K562 (cell line): ENCODE data around the gene LIF. TPM values are rescaled to one million over a fixed set of nuclear protein-coding genes. Genes with fewer than 3 reads are reported as not detected.

ENCODE experiments used
- ATAC-seq: fragments of 200-7000 bp; cut with Tn5 transposase; 3 replicates; pipeline ENCODE4 v1.9.1; 2020; ENCODE audit warnings: moderate library complexity
- BruUV-seq: library from RNA; stranded (reverse); fragments of 400-500 nt; replicated peaks from 2 replicates; lab custom pipeline; 2021; lab: Mats Ljungman, UMichigan
- CTCF ChIA-PET: fragments of 300-600 bp; formaldehyde crosslinking; extraction: SDS; loops from one replicate; lab custom pipeline; 2021; ENCODE audit warnings: low intra/inter-chr PET ratio; lab: Yijun Ruan, JAX
- POLR2A ChIA-PET: fragments of 300-600, 350-650 bp; sonication (Branson Sonifier 250); formaldehyde crosslinking; extraction: SDS; loops from one replicate; lab custom pipeline; 2021; ENCODE audit warnings: antibody characterized with exemption, inconsistent platforms; lab: Yijun Ruan, JAX
- DNase-seq, 4 experiments: peaks; one replicate each; pipeline versions ENCODE4 v3.0.0 to v3.0.0-alpha.2; 2011 to 2018; ENCODE audit warnings: low spot score in 3 of 4, mixed read lengths in 3 of 4; ENCODE audit errors: extremely low read depth in 1 of 4
- FAIRE-seq: peaks from 2 replicates; lab custom pipeline; 2011; peaks lifted over from hg19 to GRCh38; lab: Jason Lieb, UNC
- H2AFZ ChIP-seq: 2 replicates; pipeline ENCODE4 v1.6.0; 2011; ENCODE audit warnings: low read depth, low read length, control low read depth, inconsistent platforms
- H3K27ac ChIP-seq: fragments of 200-600 bp; 3 replicates; pipeline ENCODE4 v1.8.0; 2011; ENCODE audit warnings: low read depth, mild to moderate bottlenecking, control low read depth, inconsistent platforms, low read length, moderate library complexity, mixed read lengths; ENCODE audit errors: extremely low read depth
- H3K27me3 ChIP-seq, 2 experiments: fragments of 300-600 bp in 1 of 2; 2 replicates in 1 of 2; 3 replicates in 1 of 2; pipeline versions ENCODE4 v1.6.0 to v1.8.0; 2011; ENCODE audit warnings: inconsistent platforms in 2 of 2, low read length in 2 of 2, mild to moderate bottlenecking in 1 of 2, mixed read lengths in 1 of 2, moderate library complexity in 1 of 2; ENCODE audit not compliant: control insufficient read depth in 2 of 2, insufficient read depth in 2 of 2
- H3K36me3 ChIP-seq: fragments of 300-600 bp; 3 replicates; pipeline ENCODE4 v1.8.0; 2011; ENCODE audit warnings: mild to moderate bottlenecking, low read length, inconsistent platforms; ENCODE audit not compliant: control insufficient read depth, insufficient read depth
- H3K4me1 ChIP-seq, 2 experiments: fragments of 200-600 bp in 1 of 2; replicated peaks in 1 of 2; 2 replicates in 1 of 2; 3 replicates in 1 of 2; pipeline versions ENCODE4 v1.5.1 to v1.8.0; 2011; ENCODE audit warnings: inconsistent platforms in 2 of 2, low read length in 2 of 2, mild to moderate bottlenecking in 1 of 2, mixed read lengths in 1 of 2, moderate library complexity in 1 of 2; ENCODE audit not compliant: control insufficient read depth in 2 of 2, insufficient read depth in 2 of 2
- H3K4me2 ChIP-seq: 2 replicates; pipeline ENCODE4 v1.6.1; 2011; ENCODE audit warnings: low read length, control low read depth, inconsistent platforms, mixed read lengths; ENCODE audit not compliant: insufficient read depth
- H3K4me3 ChIP-seq: fragments of 200-600 bp; sonication (generic), shearing (Covaris generic); 2 replicates; pipeline ENCODE4 v1.5.1; 2016; ENCODE audit warnings: control low read depth, inconsistent platforms
- H3K79me2 ChIP-seq: fragments of 200-600 bp; 3 replicates; pipeline ENCODE4 v1.8.0; 2011; ENCODE audit warnings: low read length, inconsistent platforms; ENCODE audit not compliant: control insufficient read depth, insufficient read depth
- H3K9ac ChIP-seq, 2 experiments: 2 replicates each; pipeline versions ENCODE4 v1.6.0 to v1.6.1; 2011; ENCODE audit warnings: low read depth in 2 of 2, low read length in 2 of 2, control low read depth in 1 of 2, inconsistent platforms in 1 of 2, mild to moderate bottlenecking in 1 of 2, mixed read lengths in 1 of 2; ENCODE audit not compliant: insufficient read depth in 1 of 2
- H3K9me1 ChIP-seq: one replicate; pipeline ENCODE4 v1.6.0; 2011; ENCODE audit warnings: inconsistent platforms, mild to moderate bottlenecking, low read length, moderate library complexity; ENCODE audit not compliant: control insufficient read depth, insufficient read depth
- H3K9me3 ChIP-seq: replicated peaks from 2 replicates; pipeline ENCODE4 v1.5.1; 2011; ENCODE audit warnings: low read depth, low read length, inconsistent platforms; ENCODE audit not compliant: control insufficient read depth, insufficient read depth
- H4K20me1 ChIP-seq: replicated peaks from 2 replicates; pipeline ENCODE4 v1.6.1; 2011; ENCODE audit warnings: low read length, inconsistent platforms, mixed read lengths; ENCODE audit not compliant: control insufficient read depth, insufficient read depth
- CEBPG ChIP-seq, 3 experiments: fragments of 200-800 bp in 1 of 3; sonication (Bioruptor generic) in 1 of 3; sonication (generic) in 1 of 3; formaldehyde crosslinking in 1 of 3; IDR thresholded peaks in 2 of 3; conservative IDR thresholded peaks in 1 of 3; 2 replicates each; pipeline versions ENCODE4 v1.6.1 to v1.8.0; 2016 to 2022; ENCODE audit warnings: missing compliant biosample characterization in 2 of 3, missing genetic modification characterization in 2 of 3, mild to moderate bottlenecking in 1 of 3, missing genetic modification reagents in 1 of 3
- CTBP1 ChIP-seq: fragments of 450-650 bp; IDR thresholded peaks from 2 replicates; pipeline ENCODE4 v1.6.1; 2016; ENCODE audit warnings: borderline replicate concordance
- DLX4 ChIP-seq: fragments of 250-450 bp; sonication (Bioruptor Pico); IDR thresholded peaks from 2 replicates; pipeline ENCODE4 v1.6.1; 2021; ENCODE audit warnings: mild to moderate bottlenecking
- FOXA1 ChIP-seq: fragments of 450-650 bp; IDR thresholded peaks from 2 replicates; pipeline ENCODE4 v1.6.1; 2016; ENCODE audit warnings: mild to moderate bottlenecking, borderline replicate concordance
- MITF ChIP-seq: IDR thresholded peaks from 2 replicates; pipeline ENCODE4 v1.6.1; 2014; ENCODE audit warnings: antibody characterized with exemption
- ZNF280B ChIP-seq: fragments of 250-450 bp; sonication (Bioruptor Pico); IDR thresholded peaks from 2 replicates; pipeline ENCODE4 v1.5.1; 2021; ENCODE audit warnings: mild to moderate bottlenecking
- ZNF511 ChIP-seq: sonication (generic); formaldehyde crosslinking; IDR thresholded peaks from 2 replicates; pipeline ENCODE4 v1.8.0; 2022; ENCODE audit warnings: mild to moderate bottlenecking, missing genetic modification reagents
- ZNF644 ChIP-seq: fragments of 200-800 bp; sonication (Bioruptor generic); IDR thresholded peaks from 2 replicates; pipeline ENCODE4 v1.6.1; 2016; ENCODE audit warnings: low read depth, missing genetic modification characterization, missing compliant biosample characterization
- ZNF655 ChIP-seq: fragments of 250-450 bp; sonication (Bioruptor Pico); IDR thresholded peaks from 2 replicates; pipeline ENCODE4 v1.5.0; 2021
- WGBS: fragments of 100-300 bp; shearing (Covaris generic); methylation state at CpG from one replicate; pipeline ENCODE4 v1.1.6; 2016; ENCODE audit warnings: low coverage, mixed read lengths; ENCODE audit not compliant: insufficient coverage; ENCODE audit errors: missing lambda C conversion rate; 5-methylcytosine and 5-hydroxymethylcytosine counted together
- in situ Hi-C: fragments of 300-500 bp; cut with MboI; formaldehyde crosslinking; loops from 4 replicates; pipeline ENCODE4 v1.15.0; 2018; ENCODE audit warnings: inconsistent platforms, mixed read lengths
- intact Hi-C: fragments of 100-400 bp; cut with micrococcal nuclease; formaldehyde crosslinking; loops from 2 replicates; pipeline ENCODE4 v1.14.2; 2022
- polyA plus RNA-seq, 8 experiments: library from polyadenylated mRNA; depleted of rRNA in 4 of 8; stranded (reverse) in 5 of 8; unstranded in 3 of 8; fragments of >200 nt; fragmentation: Nextera tagmentation in 2 of 8; fragmentation: Illumina TruSeq in 1 of 8; extraction: Ambion mirVana in 2 of 8; extraction: Trizol in 1 of 8; gene quantifications; 2 replicates each; pipeline versions ENCODE4 v1.2.1 to v1.2.3, GENCODE V29; 2011 to 2014; ENCODE audit warnings: inconsistent platforms in 1 of 8, missing spikeins in 1 of 8
- total RNA-seq, 7 experiments: library from RNA; depleted of rRNA in 6 of 7; stranded (reverse); fragments of >200 nt in 6 of 7; fragmentation: Illumina TruSeq in 2 of 7; extraction: Trizol in 2 of 7; gene quantifications; 2 replicates each; pipeline versions ENCODE4 v1.2.1 to v1.2.3, GENCODE V29; 2011 to 2021; ENCODE audit warnings: low replicate concordance in 1 of 7

The LIF gene
- total and polyA plus RNA-seq, 9 of the 15 experiments (the other 6 are each of a cell fraction or from before 2014, with no cell fraction given), result 0.05 to 0.39 (median 0.18) TPM; not detected in 3

- Histone ChIP-seq H3K9me3 (no peaks in the 10 kb centered on the region), H3K9ac (no peak overlapping the region), H3K27me3 (peaks cover 0 to 33% of the 10 kb centered on the region in 2 experiments; a peak in 3 of 5 replicates), H3K79me2 (no peaks in the 10 kb centered on the region), H3K36me3 (no peaks in the 10 kb centered on the region), H4K20me1 (no peaks in the 10 kb centered on the region), H3K27ac (no peak overlapping the region), H3K9me1 (no peaks in the 10 kb centered on the region), H3K4me2 (no peak overlapping the region), H3K4me1 (peaks cover 3 to 12% of the 10 kb centered on the region in 2 experiments; a peak in 3 of 5 replicates), H2AFZ (no peak overlapping the region), H3K4me3 (no peak overlapping the region)
- FAIRE-seq (no peak), ATAC-seq (no peak), DNase-seq (no peak)
- no TSS peak for BruUV-seq
- ChIA-PET POLR2A (no interaction called here), CTCF (no interaction called here)
- in situ Hi-C loops, result no loop called here
- intact Hi-C loops, result no loop called here
- WGBS, result 43% methylated on average over 7 of the region's 10 CpGs
- TF ChIP-seq ZNF644 (tag) (no peak), ZNF511 (CRISPR knock-in tag) (no peak), CTBP1 (no peak), MITF (no peak), FOXA1 (no peak), CEBPG (CRISPR knock-in tag; IDR thresholded peaks at IDR 0.05) (no peak), CEBPG (tag; conservative IDR thresholded peaks at IDR 0.05 in 1 of 2, IDR thresholded peaks at IDR 0.05 in 1 of 2) (no peak), ZNF655 (CRISPR knock-in tag) (no peak), ZNF280B (no peak), DLX4 (CRISPR knock-in tag) (no peak)
Observed at GRCh38 chr22:30235687-30236170, 10.8 kb downstream of the LIF start.
